H1 (cell line): Measurements from ENCODE around the gene P2RX1. TPM values are rescaled to one million over a fixed set of nuclear protein-coding genes. Genes with fewer than 3 reads are reported as not detected.

ENCODE experiments used
- BCL11A ChIP-seq, 2 experiments: IDR thresholded peaks; one replicate each; pipeline ENCODE4 v1.6.1; 2011; ENCODE audit warnings: low read depth in 2 of 2, low read length in 2 of 2, mild to moderate bottlenecking in 2 of 2
- KDM1A ChIP-seq: fragments of 200-600, 300-600 bp; sonication (generic); IDR thresholded peaks from 2 replicates; pipeline ENCODE4 v1.7.1; 2016; ENCODE audit warnings: mild to moderate bottlenecking, low read length, borderline replicate concordance
- NANOG ChIP-seq: IDR thresholded peaks from 2 replicates; pipeline ENCODE4 v1.6.1; 2011; ENCODE audit warnings: low read length, low read depth, mild to moderate bottlenecking, inconsistent platforms; ENCODE audit not compliant: insufficient read depth, poor library complexity, severe bottlenecking
- polyA plus RNA-seq, 7 experiments: library from polyadenylated mRNA; depleted of rRNA in 3 of 7; stranded (reverse) in 5 of 7; unstranded in 2 of 7; fragments of >200 nt in 5 of 7; fragments of 200-250 nt in 2 of 7; gene quantifications; 1 replicate in 5 of 7; 2 replicates in 1 of 7; 4 replicates in 1 of 7; pipeline versions ENCODE4 v1.2.1 to v1.2.3, GENCODE V29; 2011 to 2013; ENCODE audit warnings: missing spikeins in 2 of 7, mixed read lengths in 2 of 7
- total RNA-seq: library from RNA; stranded (reverse); fragmentation: NEBNext Ultra II Directional; extraction: Animal tissue kit (Norgen Biotek cat#: 25700); gene quantifications from 2 replicates; pipeline ENCODE4 v1.2.1, GENCODE V29; 2021

P2RX1 gene
- total and polyA plus RNA-seq, 2 of the 8 experiments (the other 6 are each of a cell fraction or from before 2014, with no cell fraction given): 0.45 to 1.1 TPM

- TF ChIP-seq BCL11A (IDR thresholded peaks at IDR 0.05; ENCODE audit: low read depth in 2 of 2, low read length in 2 of 2): no peak
- TF ChIP-seq KDM1A: no peak
- TF ChIP-seq NANOG: no peak
Observed at GRCh38 chr17:3928406-3928805, 12.1 kb upstream of the P2RX1 start (continued).
